Activated CD4-positive, alpha-beta memory T cell treated with anti-CD3 and anti-CD28 coated beads for 36 hours (primary cell): ENCODE results near the gene LAS1L. TPM values are rescaled to one million over a fixed set of nuclear protein-coding genes. Genes with fewer than 3 reads are reported as not detected.

Experiments used
- total RNA-seq, 2 experiments: library from RNA; stranded (reverse); gene quantifications; one replicate each; pipeline ENCODE4 v1.2.3, GENCODE V29; 2021

LAS1L gene
- total RNA-seq, 2 experiments from 2014 or later: 56.7 to 57.9 TPM

Other genes starting within 250 kb of the LAS1L start
- 100 to 1,000 TPM; 494 to 502 TPM for gene MSN, start 132.9 kb upstream of the LAS1L start, total RNA-seq